Activated CD8-positive, alpha-beta memory T cell treated with anti-CD3 and anti-CD28 coated beads, Interleukin-2, amount 50 U/mL, for 1 hour (primary cell): ENCODE data around the gene BTBD9.

Experiments
- DNase-seq: peaks from one replicate; pipeline ENCODE4 v3.0.0-alpha.2; 2020; ENCODE audit errors: extremely low read depth

BTBD9 gene

GRCh38 chr6:38599261-38599660, 40.5 kb downstream of the BTBD9 start:
- DNase-seq: no peak

GRCh38 chr6:38593998-38594665, 45.6 kb downstream of the BTBD9 start:
- no peak for DNase-seq

- DNase-seq: no peak
Observed at GRCh38 chr6:38593409-38593808, 46.3 kb downstream of the BTBD9 start.

GRCh38 chr6:38591439-38591838, 48.3 kb downstream of the BTBD9 start:
- no peak for DNase-seq

GRCh38 chr6:38589367-38589720, 50.4 kb downstream of the BTBD9 start:
- no peak for DNase-seq

- no peak for DNase-seq
Observed at GRCh38 chr6:38588631-38589366, 50.9 kb downstream of the BTBD9 start.

- no peak for DNase-seq
Observed at GRCh38 chr6:38587766-38588362, 51.9 kb downstream of the BTBD9 start.

- DNase-seq: no peak
Observed at GRCh38 chr6:38586992-38587391, 52.7 kb downstream of the BTBD9 start.

- no peak for DNase-seq
Observed at GRCh38 chr6:38584731-38585130, 55.0 kb downstream of the BTBD9 start.

- DNase-seq: no peak
Observed at GRCh38 chr6:38583523-38583922, 56.2 kb downstream of the BTBD9 start.

GRCh38 chr6:38580030-38580429, 59.7 kb downstream of the BTBD9 start:
- DNase-seq: no peak

GRCh38 chr6:38579010-38579628, 60.6 kb downstream of the BTBD9 start:
- no peak for DNase-seq

GRCh38 chr6:38578075-38578474, 61.7 kb downstream of the BTBD9 start:
- DNase-seq: no peak

- DNase-seq: no peak
Observed at GRCh38 chr6:38577492-38577891, 62.2 kb downstream of the BTBD9 start.

- no peak for DNase-seq
Observed at GRCh38 chr6:38573801-38574395, 65.8 kb downstream of the BTBD9 start.

GRCh38 chr6:38572186-38572813, 67.4 kb downstream of the BTBD9 start:
- no peak for DNase-seq

- no peak for DNase-seq
Observed at GRCh38 chr6:38571721-38572120, 68.0 kb downstream of the BTBD9 start.

- DNase-seq: no peak
Observed at GRCh38 chr6:38570750-38571149, 69.0 kb downstream of the BTBD9 start.

- DNase-seq: no peak
Observed at GRCh38 chr6:38567436-38567835, 72.3 kb downstream of the BTBD9 start.

GRCh38 chr6:38566295-38567030, 73.3 kb downstream of the BTBD9 start:
- no peak for DNase-seq

- no peak for DNase-seq
Observed at GRCh38 chr6:38564301-38564700, 75.4 kb downstream of the BTBD9 start.
